GM23338 (cell line): ENCODE measurements around the gene GPC5.

ENCODE experiments used
- CREB1 ChIP-seq: fragments of 250-450 bp; sonication (Bioruptor Pico); IDR thresholded peaks from 2 replicates; pipeline ENCODE4 v1.5.0; 2020; ENCODE audit warnings: low read depth, mild to moderate bottlenecking, moderate library complexity
- EZH2 ChIP-seq: fragments of 200-600 bp; sonication (generic); IDR thresholded peaks from one replicate; pipeline ENCODE4 v1.8.0; 2017; ENCODE audit warnings: antibody characterized with exemption, mild to moderate bottlenecking, low read depth; ENCODE audit not compliant: unreplicated experiment
- EZH2phosphoT487 ChIP-seq: fragments of 200-600 bp; sonication (generic); IDR thresholded peaks from one replicate; pipeline ENCODE4 v1.8.1; 2018; ENCODE audit warnings: antibody characterized with exemption; ENCODE audit not compliant: unreplicated experiment
- JUNB ChIP-seq: IDR thresholded peaks from one replicate; pipeline ENCODE4 v1.6.1; 2016; ENCODE audit warnings: antibody characterized with exemption; ENCODE audit not compliant: unreplicated experiment
- NANOG ChIP-seq: IDR thresholded peaks from 2 replicates; pipeline ENCODE4 v1.6.1; 2016; ENCODE audit warnings: antibody characterized with exemption, borderline replicate concordance
- POLR2AphosphoS5 ChIP-seq: IDR thresholded peaks from 2 replicates; pipeline ENCODE4 v1.6.1; 2016; ENCODE audit warnings: antibody characterized with exemption, low read depth
- STAT1 ChIP-seq: IDR thresholded peaks from one replicate; pipeline ENCODE4 v1.6.1; 2016; ENCODE audit warnings: antibody characterized with exemption; ENCODE audit not compliant: unreplicated experiment
- ZNF114 ChIP-seq: fragments of 250-450 bp; sonication (Bioruptor Pico); IDR thresholded peaks from 2 replicates; pipeline ENCODE4 v1.5.0; 2020; ENCODE audit warnings: mild to moderate bottlenecking, moderate library complexity
- ZNF331 ChIP-seq: fragments of 250-450 bp; sonication (Bioruptor Pico); IDR thresholded peaks from 2 replicates; pipeline ENCODE4 v1.5.0; 2020; ENCODE audit warnings: low read depth, mild to moderate bottlenecking, moderate library complexity
- TF ChIP-seq, protein P1 (sequence below): IDR thresholded peaks from one replicate; pipeline ENCODE4 v1.6.1; 2018; ENCODE audit warnings: antibody characterized with exemption; ENCODE audit not compliant: unreplicated experiment
- TF ChIP-seq, protein P2 (sequence below), 2 experiments: fragments of 200-600 bp in 1 of 2; sonication (generic) in 1 of 2; conservative IDR thresholded peaks; 2 replicates each; pipeline versions ENCODE4 v1.5.1 to v1.6.1; 2016 to 2017; ENCODE audit warnings: antibody characterized with exemption in 2 of 2, low read depth in 2 of 2, mild to moderate bottlenecking in 2 of 2, moderate library complexity in 1 of 2
- TF ChIP-seq, protein P3 (sequence below): IDR thresholded peaks from 2 replicates; pipeline ENCODE4 v1.6.1; 2016; ENCODE audit warnings: antibody characterized with exemption

DNA sequence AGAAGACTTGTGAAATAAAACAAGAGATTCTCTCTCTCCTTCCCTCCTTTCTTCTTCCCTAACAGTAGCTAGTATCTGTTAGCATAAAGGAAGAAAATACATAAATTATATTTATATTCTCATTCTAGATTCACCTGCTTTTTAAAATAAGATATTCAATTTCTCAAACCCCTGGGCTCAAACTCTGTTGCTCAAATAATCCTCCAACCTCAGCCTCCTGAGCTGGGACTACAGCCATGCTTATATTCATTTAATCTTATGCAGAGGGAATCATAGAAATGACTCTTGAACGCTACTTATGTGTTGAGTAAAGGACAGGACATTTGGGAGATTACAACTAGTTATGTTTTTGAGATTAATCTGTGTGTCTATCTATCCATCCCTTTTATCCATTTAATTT lies 56.2 kb downstream of the GPC5 start:
- TF ChIP-seq, protein P1, sequence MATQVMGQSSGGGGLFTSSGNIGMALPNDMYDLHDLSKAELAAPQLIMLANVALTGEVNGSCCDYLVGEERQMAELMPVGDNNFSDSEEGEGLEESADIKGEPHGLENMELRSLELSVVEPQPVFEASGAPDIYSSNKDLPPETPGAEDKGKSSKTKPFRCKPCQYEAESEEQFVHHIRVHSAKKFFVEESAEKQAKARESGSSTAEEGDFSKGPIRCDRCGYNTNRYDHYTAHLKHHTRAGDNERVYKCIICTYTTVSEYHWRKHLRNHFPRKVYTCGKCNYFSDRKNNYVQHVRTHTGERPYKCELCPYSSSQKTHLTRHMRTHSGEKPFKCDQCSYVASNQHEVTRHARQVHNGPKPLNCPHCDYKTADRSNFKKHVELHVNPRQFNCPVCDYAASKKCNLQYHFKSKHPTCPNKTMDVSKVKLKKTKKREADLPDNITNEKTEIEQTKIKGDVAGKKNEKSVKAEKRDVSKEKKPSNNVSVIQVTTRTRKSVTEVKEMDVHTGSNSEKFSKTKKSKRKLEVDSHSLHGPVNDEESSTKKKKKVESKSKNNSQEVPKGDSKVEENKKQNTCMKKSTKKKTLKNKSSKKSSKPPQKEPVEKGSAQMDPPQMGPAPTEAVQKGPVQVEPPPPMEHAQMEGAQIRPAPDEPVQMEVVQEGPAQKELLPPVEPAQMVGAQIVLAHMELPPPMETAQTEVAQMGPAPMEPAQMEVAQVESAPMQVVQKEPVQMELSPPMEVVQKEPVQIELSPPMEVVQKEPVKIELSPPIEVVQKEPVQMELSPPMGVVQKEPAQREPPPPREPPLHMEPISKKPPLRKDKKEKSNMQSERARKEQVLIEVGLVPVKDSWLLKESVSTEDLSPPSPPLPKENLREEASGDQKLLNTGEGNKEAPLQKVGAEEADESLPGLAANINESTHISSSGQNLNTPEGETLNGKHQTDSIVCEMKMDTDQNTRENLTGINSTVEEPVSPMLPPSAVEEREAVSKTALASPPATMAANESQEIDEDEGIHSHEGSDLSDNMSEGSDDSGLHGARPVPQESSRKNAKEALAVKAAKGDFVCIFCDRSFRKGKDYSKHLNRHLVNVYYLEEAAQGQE, result no peak
- TF ChIP-seq, protein P2, sequence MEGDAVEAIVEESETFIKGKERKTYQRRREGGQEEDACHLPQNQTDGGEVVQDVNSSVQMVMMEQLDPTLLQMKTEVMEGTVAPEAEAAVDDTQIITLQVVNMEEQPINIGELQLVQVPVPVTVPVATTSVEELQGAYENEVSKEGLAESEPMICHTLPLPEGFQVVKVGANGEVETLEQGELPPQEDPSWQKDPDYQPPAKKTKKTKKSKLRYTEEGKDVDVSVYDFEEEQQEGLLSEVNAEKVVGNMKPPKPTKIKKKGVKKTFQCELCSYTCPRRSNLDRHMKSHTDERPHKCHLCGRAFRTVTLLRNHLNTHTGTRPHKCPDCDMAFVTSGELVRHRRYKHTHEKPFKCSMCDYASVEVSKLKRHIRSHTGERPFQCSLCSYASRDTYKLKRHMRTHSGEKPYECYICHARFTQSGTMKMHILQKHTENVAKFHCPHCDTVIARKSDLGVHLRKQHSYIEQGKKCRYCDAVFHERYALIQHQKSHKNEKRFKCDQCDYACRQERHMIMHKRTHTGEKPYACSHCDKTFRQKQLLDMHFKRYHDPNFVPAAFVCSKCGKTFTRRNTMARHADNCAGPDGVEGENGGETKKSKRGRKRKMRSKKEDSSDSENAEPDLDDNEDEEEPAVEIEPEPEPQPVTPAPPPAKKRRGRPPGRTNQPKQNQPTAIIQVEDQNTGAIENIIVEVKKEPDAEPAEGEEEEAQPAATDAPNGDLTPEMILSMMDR (conservative IDR thresholded peaks at IDR 0.05; ENCODE audit: low read depth in 2 of 2), result no peak
- TF ChIP-seq EZH2 (no peak), CREB1 (CRISPR knock-in tag) (no peak), NANOG (no peak), EZH2phosphoT487 (no peak), STAT1 (no peak), POLR2AphosphoS5 (no peak), ZNF114 (CRISPR knock-in tag) (no peak), JUNB (no peak), ZNF331 (CRISPR knock-in tag) (no peak)
- TF ChIP-seq, protein P3, sequence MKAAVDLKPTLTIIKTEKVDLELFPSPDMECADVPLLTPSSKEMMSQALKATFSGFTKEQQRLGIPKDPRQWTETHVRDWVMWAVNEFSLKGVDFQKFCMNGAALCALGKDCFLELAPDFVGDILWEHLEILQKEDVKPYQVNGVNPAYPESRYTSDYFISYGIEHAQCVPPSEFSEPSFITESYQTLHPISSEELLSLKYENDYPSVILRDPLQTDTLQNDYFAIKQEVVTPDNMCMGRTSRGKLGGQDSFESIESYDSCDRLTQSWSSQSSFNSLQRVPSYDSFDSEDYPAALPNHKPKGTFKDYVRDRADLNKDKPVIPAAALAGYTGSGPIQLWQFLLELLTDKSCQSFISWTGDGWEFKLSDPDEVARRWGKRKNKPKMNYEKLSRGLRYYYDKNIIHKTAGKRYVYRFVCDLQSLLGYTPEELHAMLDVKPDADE, result no peak
